Left colon (tissue), 2 donors: ENCODE results near the gene RNF123. TPM values are rescaled to one million over a fixed set of nuclear protein-coding genes. Genes with fewer than 3 reads are reported as not detected.

Experiments
- ATAC-seq: fragments of 200-7000 bp; cut with Tn5 transposase; one replicate; pipeline ENCODE4 v1.9.1; 2020; ENCODE audit warnings: mild to moderate bottlenecking, moderate library complexity
- DNase-seq, 2 donors: peaks; one replicate each; pipeline ENCODE4 v3.0.0-alpha.2; 2020
- intact Hi-C, 2 donors: fragments of 100-400 bp; cut with DNase I in 1 of 2; cut with micrococcal nuclease in 1 of 2; formaldehyde crosslinking; loops; one replicate each; pipeline versions ENCODE4 v1.11.2 to v1.14.0; 2022; cut with DNase I, micrococcal nuclease
- total RNA-seq, 2 donors: library from RNA; stranded (reverse); fragmentation: NEBNext Ultra II Directional; extraction: Animal tissue kit (Norgen Biotek cat#: 25700); gene quantifications; one replicate each; pipeline ENCODE4 v1.2.1, GENCODE V29; 2021
- donor health status: DM: no; HTN: no; CAD: no.
- donor health status: DM: yes; HTN: yes; CAD: no.

RNF123 gene
- total RNA-seq, 2 donors from 2014 or later, result 40.3 to 44.0 TPM

GRCh38 chr3:49756036-49756435, 66.7 kb downstream of the RNF123 start:
- no peak for ATAC-seq
- DNase-seq, result no peak
- intact Hi-C loops, result no loop called here

- ATAC-seq (no peak), DNase-seq (no peak)
- intact Hi-C loops, result no loop called here
Measured at GRCh38 chr3:49757197-49757596, 67.8 kb downstream of the RNF123 start.

- intact Hi-C loops, result no loop called here
- DNase-seq (no peak), ATAC-seq (no peak)
Measured at GRCh38 chr3:49759226-49759625, 69.9 kb downstream of the RNF123 start.

GRCh38 chr3:49761661-49762060, 72.3 kb downstream of the RNF123 start:
- no peak for ATAC-seq
- intact Hi-C loops, result no loop called here
- DNase-seq, result no peak

- intact Hi-C loops, result no loop called here
- ATAC-seq (no peak), DNase-seq (no peak)
Measured at GRCh38 chr3:49763981-49764380, 74.6 kb downstream of the RNF123 start.

GRCh38 chr3:49769286-49769915, 80.0 kb downstream of the RNF123 start:
- ATAC-seq, result no peak
- intact Hi-C loops, result no loop called here
- DNase-seq, result no peak

- intact Hi-C loops, result no loop called here
- no peak for DNase-seq
Measured at GRCh38 chr3:49769926-49770325, 80.6 kb downstream of the RNF123 start.

More at GRCh38 chr3:49769926-49770325, 80.6 kb downstream of the RNF123 start:
- no peak for ATAC-seq

Other genes with a start within 250 kb of the RNF123 start
- gene DAG1, start 219.3 kb upstream of the RNF123 start, total RNA-seq, result 100 to 1,000 TPM in 1 of 2 donors, 10 to 100 TPM in 1; 88.3 to 107 TPM
- under 1 TPM; 0.24 to 0.25 TPM for gene BSN, start 135.1 kb upstream of the RNF123 start, total RNA-seq
- 100 to 1,000 TPM; 153 to 182 TPM for gene APEH, start 15.2 kb upstream of the RNF123 start, total RNA-seq
- gene MST1, start 83 bp upstream of the RNF123 start, total RNA-seq, result 10 to 100 TPM; 22.1 to 28.2 TPM
- gene AMIGO3, start 30.1 kb downstream of the RNF123 start, total RNA-seq, result not detected
- 10 to 100 TPM; 54.2 to 78.4 TPM for gene GMPPB, start 34.4 kb downstream of the RNF123 start, total RNA-seq
- gene IP6K1, start 97.0 kb downstream of the RNF123 start, total RNA-seq, result 10 to 100 TPM; 29.2 to 36.9 TPM
- under 1 TPM in 1 of 2 donors, not detected in 1; 0.20 TPM for gene CDHR4, start 110.3 kb downstream of the RNF123 start, total RNA-seq
- gene INKA1, start 113.7 kb downstream of the RNF123 start, total RNA-seq, result 1 to 10 TPM in 1 of 2 donors, under 1 TPM in 1; 0.27 to 2.0 TPM
- 100 to 1,000 TPM in 1 of 2 donors, 10 to 100 TPM in 1; 71.6 to 102 TPM for gene UBA7, start 124.4 kb downstream of the RNF123 start, total RNA-seq
- gene TRAIP, start 167.0 kb downstream of the RNF123 start, total RNA-seq, result 1 to 10 TPM; 3.2 to 5.3 TPM
- gene CAMKV, start 180.3 kb downstream of the RNF123 start, total RNA-seq, result under 1 TPM; 0.12 to 0.34 TPM
- 100 to 1,000 TPM; 124 to 145 TPM for gene MST1R, start 214.3 kb downstream of the RNF123 start, total RNA-seq
- 1 to 10 TPM; 9.4 TPM for gene MON1A, start 240.3 kb downstream of the RNF123 start, total RNA-seq